OCI-LY7 (cell line): ENCODE data around the gene BBS9. TPM values are rescaled to one million over a fixed set of nuclear protein-coding genes. Genes with fewer than 3 reads are reported as not detected.

Experiments
- BruUV-seq: library from RNA; stranded (reverse); fragments of 400-500 nt; replicated peaks from 2 replicates; lab custom pipeline; 2021; lab: Mats Ljungman, UMichigan
- CTCF ChIA-PET: fragments of 300-600 bp; sonication (Branson Sonifier 250); formaldehyde crosslinking; loops from one replicate; lab custom pipeline; 2022; ENCODE audit warnings: antibody characterized with exemption; ENCODE audit not compliant: unreplicated experiment; lab: Charles Lee
- POLR2A ChIA-PET: fragments of 300-600 bp; sonication (Branson Sonifier 250); formaldehyde crosslinking; loops from one replicate; lab custom pipeline; 2022; ENCODE audit warnings: antibody characterized with exemption; lab: Charles Lee
- DNase-seq: peaks from one replicate; pipeline ENCODE4 v3.0.0-alpha.2; 2015; ENCODE audit warnings: low spot score
- H2AFZ ChIP-seq: fragments of 200-600 bp; sonication (generic), shearing (Covaris generic); 2 replicates; pipeline ENCODE4 v1.6.1; 2014; ENCODE audit warnings: mild to moderate bottlenecking, antibody characterized with exemption, low read length, moderate library complexity
- H3K27ac ChIP-seq: fragments of 200-600 bp; sonication (generic); 2 replicates; pipeline ENCODE4 v1.5.1; 2014; ENCODE audit warnings: mixed run types, low read depth, mild to moderate bottlenecking, moderate library complexity, low read length, inconsistent platforms; ENCODE audit not compliant: poor library complexity, severe bottlenecking
- H3K36me3 ChIP-seq: fragments of 200-600 bp; sonication (generic); 2 replicates; pipeline ENCODE4 v1.6.1; 2014; ENCODE audit warnings: mild to moderate bottlenecking, antibody characterized with exemption, low read length, moderate library complexity, mixed read lengths; ENCODE audit not compliant: insufficient read depth
- H3K4me1 ChIP-seq: fragments of 200-600 bp; sonication (generic); 2 replicates; pipeline ENCODE4 v1.5.1; 2014; ENCODE audit warnings: mild to moderate bottlenecking, low read length; ENCODE audit not compliant: insufficient read depth, poor library complexity, severe bottlenecking
- H3K4me2 ChIP-seq: fragments of 200-600 bp; sonication (generic); 2 replicates; pipeline ENCODE4 v1.6.1; 2014; ENCODE audit warnings: mild to moderate bottlenecking, low read length
- H3K4me3 ChIP-seq: fragments of 200-600 bp; sonication (generic); 2 replicates; pipeline ENCODE4 v1.5.1; 2014; ENCODE audit warnings: mild to moderate bottlenecking, low read depth, low read length; ENCODE audit not compliant: poor library complexity, severe bottlenecking
- H3K79me2 ChIP-seq: fragments of 200-600 bp; sonication (generic); 2 replicates; pipeline ENCODE4 v1.6.1; 2016; ENCODE audit warnings: low read depth, mild to moderate bottlenecking, low read length, moderate library complexity, mixed read lengths; ENCODE audit not compliant: insufficient read depth
- H3K9me2 ChIP-seq: fragments of 200-600 bp; sonication (generic); 2 replicates; pipeline ENCODE4 v1.6.1; 2016; ENCODE audit warnings: mild to moderate bottlenecking, low read length, mixed read lengths; ENCODE audit not compliant: insufficient read depth
- H3K9me3 ChIP-seq: fragments of 200-600 bp; sonication (generic); 2 replicates; pipeline ENCODE4 v1.6.1; 2014; ENCODE audit warnings: mild to moderate bottlenecking, mixed run types, low read length, mixed read lengths
- H4K20me1 ChIP-seq: fragments of 200-600 bp; sonication (generic); 2 replicates; pipeline ENCODE4 v1.6.1; 2014; ENCODE audit warnings: mild to moderate bottlenecking, antibody characterized with exemption, low read length, moderate library complexity, mixed read lengths; ENCODE audit not compliant: insufficient read depth
- CTCF ChIP-seq: fragments of 200-600 bp; sonication (generic); conservative IDR thresholded peaks from 2 replicates; pipeline ENCODE4 v1.5.1; 2014; ENCODE audit warnings: mild to moderate bottlenecking, antibody characterized with exemption, low read length, moderate library complexity, mixed read lengths
- EZH2phosphoT487 ChIP-seq: fragments of 200-600 bp; sonication (generic); IDR thresholded peaks from 2 replicates; pipeline ENCODE4 v1.6.1; 2018; ENCODE audit warnings: low read depth, borderline replicate concordance, mild to moderate bottlenecking, mixed run types, antibody characterized with exemption, low read length, moderate library complexity, mixed read lengths
- intact Hi-C: fragments of 100-400 bp; cut with micrococcal nuclease; formaldehyde crosslinking; loops from one replicate; pipeline ENCODE4 v1.10.0; 2022; ENCODE audit not compliant: unreplicated experiment
- total RNA-seq, 2 experiments: library from RNA; depleted of rRNA in 1 of 2; stranded (reverse); fragments of >200 nt in 1 of 2; shearing (Covaris generic) in 1 of 2; gene quantifications; 2 replicates each; pipeline ENCODE4 v1.2.3, GENCODE V29; 2014 to 2022

BBS9 gene
- total RNA-seq, 2 experiments from 2014 or later: 6.8 to 14.8 TPM

- Histone ChIP-seq H3K9me3 (no peaks in the 10 kb centered on the region), H3K79me2 (no peaks in the 10 kb centered on the region), H3K27ac (no peak overlapping the region), H3K4me3 (no peak overlapping the region), H2AFZ (no peak overlapping the region), H4K20me1 (no peaks in the 10 kb centered on the region), H3K4me2 (no peak overlapping the region), H3K4me1 (no peaks in the 10 kb centered on the region), H3K9me2 (no peaks in the 10 kb centered on the region), H3K36me3 (no peaks in the 10 kb centered on the region)
- intact Hi-C loops: no loop called here
- TF ChIP-seq CTCF (no peak), EZH2phosphoT487 (no peak)
- ChIA-PET POLR2A (interaction anchor here (0.6 kb wide), 1 partner anchor 19 kb away, joined by 3 read pairs; no protein-coding TSS in a partner anchor), CTCF (no interaction called here)
- no TSS peak for BruUV-seq
- no peak for DNase-seq
Measured at GRCh38 chr7:33642312-33642711, 512.9 kb downstream of the BBS9 start.

- POLR2A ChIA-PET: no interaction called here
- H2AFZ ChIP-seq: no peak overlapping the region
- H4K20me1 ChIP-seq: no peaks in the 10 kb centered on the region
- no peaks in the 10 kb centered on the region for H3K79me2 ChIP-seq
- no peaks in the 10 kb centered on the region for H3K9me3 ChIP-seq
- TF ChIP-seq CTCF (no peak), EZH2phosphoT487 (no peak)
- no TSS peak for BruUV-seq
- intact Hi-C loops: no loop called here
- no peak overlapping the region for H3K4me3 ChIP-seq
- CTCF ChIA-PET: no interaction called here
- H3K27ac ChIP-seq: no peak overlapping the region
- no peaks in the 10 kb centered on the region for H3K36me3 ChIP-seq
- no peak for DNase-seq
- no peaks in the 10 kb centered on the region for H3K4me1 ChIP-seq
- H3K9me2 ChIP-seq: no peaks in the 10 kb centered on the region
- no peak overlapping the region for H3K4me2 ChIP-seq
Measured at GRCh38 chr7:33643530-33643929, 514.2 kb downstream of the BBS9 start.

- CTCF ChIA-PET: no interaction called here
- TF ChIP-seq EZH2phosphoT487 (no peak), CTCF (no peak)
- Histone ChIP-seq H3K79me2 (no peaks in the 10 kb centered on the region), H3K9me3 (no peaks in the 10 kb centered on the region), H3K4me2 (no peak overlapping the region), H3K4me3 (no peak overlapping the region), H2AFZ (no peak overlapping the region), H3K9me2 (no peaks in the 10 kb centered on the region), H3K4me1 (no peaks in the 10 kb centered on the region), H3K27ac (no peak overlapping the region), H3K36me3 (no peaks in the 10 kb centered on the region), H4K20me1 (no peaks in the 10 kb centered on the region)
- BruUV-seq: no TSS peak
- no peak for DNase-seq
- intact Hi-C loops: no loop called here
- POLR2A ChIA-PET: no interaction called here
Measured at GRCh38 chr7:33644489-33644888, 515.1 kb downstream of the BBS9 start.
